Prostate gland (tissue), 2 donors: Measurements from ENCODE around the gene C6orf89.

Experiments
- CTCF ChIP-seq, 4 experiments: fragments of 200-600 bp in 2 of 4; fragments of 450-650 bp in 2 of 4; sonication (generic) in 2 of 4; IDR thresholded peaks; 1 replicate in 3 of 4; 2 replicates in 1 of 4; pipeline ENCODE4 v1.5.1; 2016 to 2019; ENCODE audit warnings: antibody characterized with exemption in 4 of 4, mild to moderate bottlenecking in 2 of 4, moderate library complexity in 2 of 4
- POLR2A ChIP-seq: fragments of 450-650 bp; IDR thresholded peaks from one replicate; pipeline ENCODE4 v1.6.1; 2016; ENCODE audit warnings: antibody characterized with exemption, mild to moderate bottlenecking

GRCh38 chr6:36862164-36862847 lies 23.4 kb upstream of the C6orf89 start:
- TF ChIP-seq POLR2A (no peak), CTCF (IDR thresholded peaks at IDR 0.05) (no peak)
